GM19035 (cell line): Measurements from ENCODE around the gene EXOC6B.

Experiments used
- ATAC-seq: cut with Tn5 transposase; IDR thresholded peaks from one replicate; pipeline ENCODE4 v1.9.1; 2021; ENCODE audit not compliant: unreplicated experiment

The EXOC6B gene

GRCh38 chr2:72233211-72233610 lies 592.6 kb downstream of the EXOC6B start:
- no peak for ATAC-seq

GRCh38 chr2:72222829-72223564 lies 602.8 kb downstream of the EXOC6B start:
- ATAC-seq = no peak

GRCh38 chr2:72220170-72220569 lies 605.7 kb downstream of the EXOC6B start:
- no peak for ATAC-seq

- no peak for ATAC-seq
These were observed 611.2 kb downstream of the EXOC6B start for GRCh38 chr2:72214429-72215143.

GRCh38 chr2:72212486-72212855 lies 613.4 kb downstream of the EXOC6B start:
- no peak for ATAC-seq

- ATAC-seq = no peak
These were observed 613.9 kb downstream of the EXOC6B start for GRCh38 chr2:72211777-72212485.

GRCh38 chr2:72211350-72211749 lies 614.5 kb downstream of the EXOC6B start:
- no peak for ATAC-seq

GRCh38 chr2:72210470-72210869 lies 615.4 kb downstream of the EXOC6B start:
- ATAC-seq = no peak

- ATAC-seq = no peak
These were observed 617.6 kb downstream of the EXOC6B start for GRCh38 chr2:72208225-72208624.

- ATAC-seq = no peak
These were observed 618.5 kb downstream of the EXOC6B start for GRCh38 chr2:72207334-72207733.

GRCh38 chr2:72205504-72205881 lies 620.3 kb downstream of the EXOC6B start:
- no peak for ATAC-seq

- ATAC-seq = no peak
These were observed 620.9 kb downstream of the EXOC6B start for GRCh38 chr2:72204786-72205503.

- ATAC-seq = no peak
These were observed 621.6 kb downstream of the EXOC6B start for GRCh38 chr2:72204156-72204785.

- ATAC-seq = no peak
These were observed 627.1 kb downstream of the EXOC6B start for GRCh38 chr2:72198532-72199241.

GRCh38 chr2:72193723-72194122 lies 632.1 kb downstream of the EXOC6B start:
- ATAC-seq = no peak

GRCh38 chr2:72191441-72191840 lies 634.4 kb downstream of the EXOC6B start:
- no peak for ATAC-seq

- ATAC-seq = no peak
These were observed 640.6 kb downstream of the EXOC6B start for GRCh38 chr2:72185206-72185605.

GRCh38 chr2:72183466-72183865 lies 642.4 kb downstream of the EXOC6B start:
- ATAC-seq = no peak

GRCh38 chr2:72183016-72183415 lies 642.8 kb downstream of the EXOC6B start:
- ATAC-seq = no peak

- ATAC-seq = no peak
These were observed 643.3 kb downstream of the EXOC6B start for GRCh38 chr2:72182547-72182946.
